Activated CD4-positive, alpha-beta memory T cell treated with anti-CD3 and anti-CD28 coated beads, Interleukin-2, amount 10 ng/mL, durations not matched to agents 7 days and 5 days (primary cell): ENCODE results near the gene SNX3. TPM values are rescaled to one million over a fixed set of nuclear protein-coding genes. Genes with fewer than 3 reads are reported as not detected.
"Not testable (repeated sequence)": the region's sequence is repeated elsewhere in the genome, so short reads cannot be mapped to it uniquely, and the experiment has no call there.

ENCODE experiments used
- CTCF ChIA-PET: fragments of 350-600 bp; sonication (Branson Sonifier 250); formaldehyde crosslinking; loops from one replicate; lab custom pipeline; 2021; ENCODE audit warnings: antibody characterized with exemption, inconsistent platforms; lab: Charles Lee
- POLR2A ChIA-PET: fragments of 350-600 bp; sonication (Branson Sonifier 250); formaldehyde crosslinking; loops from one replicate; lab custom pipeline; 2021; ENCODE audit warnings: antibody characterized with exemption; lab: Charles Lee
- DNase-seq: peaks from one replicate; pipeline ENCODE4 v3.0.0-alpha.2; 2020
- H3K27ac Mint-ChIP-seq: one replicate; pipeline ENCODE4 v1.8.0; 2021; ENCODE audit warnings: mild to moderate bottlenecking, mixed read lengths
- H3K27me3 Mint-ChIP-seq: one replicate; pipeline ENCODE4 v1.8.0; 2021; ENCODE audit warnings: mixed read lengths
- H3K36me3 Mint-ChIP-seq: one replicate; pipeline ENCODE4 v1.8.0; 2021; ENCODE audit warnings: low read depth, mixed read lengths
- H3K4me1 Mint-ChIP-seq: one replicate; pipeline ENCODE4 v1.8.0; 2021; ENCODE audit warnings: mixed read lengths
- H3K4me3 Mint-ChIP-seq: one replicate; pipeline ENCODE4 v1.8.0; 2021; ENCODE audit warnings: mild to moderate bottlenecking, mixed read lengths
- H3K9me3 Mint-ChIP-seq: one replicate; pipeline ENCODE4 v1.8.0; 2021; ENCODE audit warnings: mixed read lengths
- total RNA-seq, 2 experiments: library from RNA; stranded (reverse); gene quantifications; one replicate each; pipeline ENCODE4 v1.2.3, GENCODE V29; 2021

Gene SNX3
- total RNA-seq, 2 experiments from 2014 or later = 85.0 to 86.3 TPM

- Mint-ChIP-seq H3K27ac (peak overlapping the region; percentile 5), H3K4me3 (no peak overlapping the region), H3K9me3 (no peaks in the 10 kb centered on the region), H3K36me3 (no peaks in the 10 kb centered on the region), H3K4me1 (peaks cover 33% of the 10 kb centered on the region), H3K27me3 (peaks cover 1% of the 10 kb centered on the region)
- peak; percentile 28 for DNase-seq
- POLR2A ChIA-PET = interaction anchor here (2.6 kb wide), 1 partner anchor 28 kb away, joined by 19 read pairs; the partner anchor contains the start of gene SNX3
- CTCF ChIA-PET = no interaction called here
Measured at GRCh38 chr6:108288742-108289141, 27.9 kb upstream of the SNX3 start.

- Mint-ChIP-seq H3K27me3 (peaks cover 4% of the 10 kb centered on the region), H3K36me3 (no peaks in the 10 kb centered on the region), H3K9me3 (no peaks in the 10 kb centered on the region), H3K4me3 (no peak overlapping the region), H3K4me1 (peaks cover 33% of the 10 kb centered on the region), H3K27ac (no peak overlapping the region)
- POLR2A ChIA-PET = interaction anchor here (1.9 to 2.6 kb wide), 2 partner anchors 21 to 26 kb away, joined by 6 to 19 read pairs; partner anchors contain the start of gene SNX3
- DNase-seq = no peak
- CTCF ChIA-PET = no interaction called here
Measured at GRCh38 chr6:108287373-108287772, 26.5 kb upstream of the SNX3 start.

GRCh38 chr6:108286366-108286765 is 25.5 kb upstream of the SNX3 start:
- DNase-seq = no peak
- POLR2A ChIA-PET = interaction anchor here (1.9 kb wide), 1 partner anchor 22 kb away, joined by 6 read pairs; no protein-coding TSS in a partner anchor
- CTCF ChIA-PET = no interaction called here
- Mint-ChIP-seq H3K9me3 (no peaks in the 10 kb centered on the region), H3K27me3 (peaks cover 4% of the 10 kb centered on the region), H3K4me3 (no peak overlapping the region), H3K36me3 (no peaks in the 10 kb centered on the region), H3K4me1 (peaks cover 33% of the 10 kb centered on the region), H3K27ac (no peak overlapping the region)

GRCh38 chr6:108285381-108285780 is 24.5 kb upstream of the SNX3 start:
- ChIA-PET CTCF (interaction anchor here (0.5 kb wide), 1 partner anchor 17 kb away, joined by 3 read pairs; no protein-coding TSS in a partner anchor), POLR2A (interaction anchor here (1.9 kb wide), 1 partner anchor 10 kb away, joined by 7 read pairs; no protein-coding TSS in a partner anchor)
- H3K27ac Mint-ChIP-seq = no peak overlapping the region
- H3K9me3 Mint-ChIP-seq = no peaks in the 10 kb centered on the region
- H3K4me3 Mint-ChIP-seq = no peak overlapping the region
- H3K27me3 Mint-ChIP-seq = peaks cover 4% of the 10 kb centered on the region
- no peak for DNase-seq
- no peaks in the 10 kb centered on the region for H3K36me3 Mint-ChIP-seq
- peaks cover 33% of the 10 kb centered on the region for H3K4me1 Mint-ChIP-seq

- no peak for DNase-seq
- no peaks in the 10 kb centered on the region for H3K9me3 Mint-ChIP-seq
- no peak overlapping the region for H3K27ac Mint-ChIP-seq
- ChIA-PET CTCF (no interaction called here), POLR2A (no interaction called here)
- peaks cover 7% of the 10 kb centered on the region for H3K27me3 Mint-ChIP-seq
- H3K4me1 Mint-ChIP-seq = no peaks in the 10 kb centered on the region
- no peaks in the 10 kb centered on the region for H3K36me3 Mint-ChIP-seq
- no peak overlapping the region for H3K4me3 Mint-ChIP-seq
Measured at GRCh38 chr6:108277831-108278230, 17.0 kb upstream of the SNX3 start.

- Mint-ChIP-seq H3K9me3 (no peaks in the 10 kb centered on the region), H3K27me3 (peaks cover 7% of the 10 kb centered on the region), H3K4me3 (no peak overlapping the region), H3K36me3 (no peaks in the 10 kb centered on the region), H3K4me1 (no peaks in the 10 kb centered on the region), H3K27ac (no peak overlapping the region)
- ChIA-PET POLR2A (no interaction called here), CTCF (no interaction called here)
- no peak for DNase-seq
Measured at GRCh38 chr6:108277295-108277694, 16.5 kb upstream of the SNX3 start.

- Mint-ChIP-seq H3K27ac (no peak overlapping the region), H3K4me3 (no peak overlapping the region), H3K4me1 (no peaks in the 10 kb centered on the region), H3K27me3 (peaks cover 7% of the 10 kb centered on the region), H3K36me3 (no peaks in the 10 kb centered on the region), H3K9me3 (no peaks in the 10 kb centered on the region)
- no peak for DNase-seq
- CTCF ChIA-PET = no interaction called here
- POLR2A ChIA-PET = no interaction called here
Measured at GRCh38 chr6:108275976-108276375, 15.1 kb upstream of the SNX3 start.

GRCh38 chr6:108274546-108274945 is 13.7 kb upstream of the SNX3 start:
- POLR2A ChIA-PET = no interaction called here
- no peaks in the 10 kb centered on the region for H3K36me3 Mint-ChIP-seq
- peaks cover 2% of the 10 kb centered on the region for H3K27me3 Mint-ChIP-seq
- no peak overlapping the region for H3K4me3 Mint-ChIP-seq
- CTCF ChIA-PET = no interaction called here
- DNase-seq = no peak
- H3K27ac Mint-ChIP-seq = no peak overlapping the region
- H3K9me3 Mint-ChIP-seq = no peaks in the 10 kb centered on the region
- H3K4me1 Mint-ChIP-seq = no peaks in the 10 kb centered on the region

- H3K27ac Mint-ChIP-seq, DNase-seq, H3K4me3 Mint-ChIP-seq, POLR2A ChIA-PET, H3K4me1 Mint-ChIP-seq, H3K36me3 Mint-ChIP-seq, H3K9me3 Mint-ChIP-seq, H3K27me3 Mint-ChIP-seq, CTCF ChIA-PET: not testable (repeated sequence)
Measured at GRCh38 chr6:108269955-108270354, 9.1 kb upstream of the SNX3 start.

- ChIA-PET CTCF (interaction anchor here (0.7 kb wide), 1 partner anchor 513 kb away, joined by 5 read pairs; no protein-coding TSS in a partner anchor), POLR2A (interaction anchor here (1.0 kb wide), 1 partner anchor 8 kb away, joined by 3 read pairs; the partner anchor contains the start of gene SNX3)
- Mint-ChIP-seq H3K27ac (no peak overlapping the region), H3K36me3 (no peaks in the 10 kb centered on the region), H3K27me3 (peaks cover 3% of the 10 kb centered on the region), H3K4me3 (no peak overlapping the region), H3K9me3 (no peaks in the 10 kb centered on the region), H3K4me1 (peaks cover 2% of the 10 kb centered on the region)
- no peak for DNase-seq
Measured at GRCh38 chr6:108268845-108269244, 8.0 kb upstream of the SNX3 start.

GRCh38 chr6:108263371-108263770 is 2.5 kb upstream of the SNX3 start:
- peaks cover 19% of the 10 kb centered on the region for H3K4me1 Mint-ChIP-seq
- ChIA-PET CTCF (interaction anchor here (0.8 kb wide), 1 partner anchor 158 kb away, joined by 3 read pairs; no protein-coding TSS in a partner anchor), POLR2A (no interaction called here)
- no peaks in the 10 kb centered on the region for H3K9me3 Mint-ChIP-seq
- H3K27ac Mint-ChIP-seq = no peak overlapping the region
- peaks cover 2% of the 10 kb centered on the region for H3K27me3 Mint-ChIP-seq
- H3K36me3 Mint-ChIP-seq = no peaks in the 10 kb centered on the region
- DNase-seq = no peak
- no peak overlapping the region for H3K4me3 Mint-ChIP-seq

GRCh38 chr6:108260126-108260808 is 573 bp downstream of the SNX3 start:
- Mint-ChIP-seq H3K4me1 (peaks cover 24% of the 10 kb centered on the region), H3K27ac (peak overlapping the region; percentile 76), H3K9me3 (no peaks in the 10 kb centered on the region), H3K36me3 (peaks cover 6% of the 10 kb centered on the region), H3K27me3 (peaks cover 2% of the 10 kb centered on the region), H3K4me3 (peak overlapping the region; percentile 73)
- ChIA-PET POLR2A (interaction anchor here (0.7 to 4.1 kb wide), 16 partner anchors 9 to 835 kb away, joined by 3 to 66 read pairs (median 4); partner anchors contain the start of genes AFG1L and CEP57L1), CTCF (interaction anchor here (0.5 to 2.4 kb wide), 7 partner anchors 35 to 498 kb away, joined by 3 to 7 read pairs (median 3); partner anchors contain the start of gene AFG1L)
- peak; percentile 46 for DNase-seq
